Activated CD4-positive, alpha-beta T cell treated with anti-CD3 and anti-CD28 coated beads, Interleukin-2, Interleukin-4, amounts not matched to agents 100 ng/mL and 50 ng/mL, durations not matched to agents 16 hours and 8 hours (primary cell): ENCODE data around the gene SCN11A.
"Not testable (repeated sequence)": the region's sequence is repeated elsewhere in the genome, so short reads cannot be mapped to it uniquely, and the experiment has no call there.

Experiments used
- DNase-seq: peaks from one replicate; pipeline ENCODE4 v3.0.0-alpha.2; 2020; ENCODE audit warnings: low spot score

Gene SCN11A

DNA sequence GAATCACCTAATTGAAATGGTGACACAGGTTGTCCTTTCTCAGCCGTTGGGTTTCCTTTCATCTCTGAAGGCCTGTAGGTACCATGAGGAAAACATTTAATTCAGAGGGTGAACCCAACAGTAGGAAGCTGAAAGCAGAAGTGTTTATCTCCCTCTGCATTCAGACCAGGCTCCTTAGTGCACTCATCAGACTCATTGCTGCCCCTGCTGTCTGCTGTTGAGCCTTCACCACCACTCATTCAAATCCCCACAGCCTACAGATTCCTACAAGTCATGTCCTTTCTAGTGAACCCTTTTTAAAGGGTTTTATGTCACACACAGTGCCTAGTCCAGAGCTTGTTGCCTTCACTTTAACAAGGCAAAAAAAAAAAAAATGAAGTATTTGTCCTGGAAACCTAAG is 13.5 kb upstream of the SCN11A start:
- DNase-seq, result peak; percentile 56

GRCh38 chr3:39064646-39065045 is 12.9 kb upstream of the SCN11A start:
- no peak for DNase-seq

DNA sequence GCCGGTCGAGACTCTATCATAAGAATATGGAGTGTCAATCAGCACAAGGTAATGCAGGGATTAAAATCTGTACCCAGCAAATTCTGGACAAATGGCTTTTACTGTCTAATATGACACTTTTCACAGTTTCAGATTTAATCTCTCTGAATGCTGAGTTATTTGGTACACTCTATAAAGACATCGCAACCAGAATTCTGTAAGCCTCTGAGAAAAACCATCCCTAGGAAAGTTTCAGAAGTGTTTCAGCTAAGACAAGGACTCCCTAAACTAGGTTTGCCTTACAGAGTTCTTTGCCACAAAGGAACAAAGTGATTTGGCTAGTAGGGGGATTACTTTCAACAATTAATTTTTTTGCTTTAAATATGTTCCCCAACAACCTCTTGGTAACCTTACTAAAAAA is 11.4 kb upstream of the SCN11A start:
- peak; percentile 46 for DNase-seq

- no peak for DNase-seq
Observed at GRCh38 chr3:39062180-39062579, 10.4 kb upstream of the SCN11A start.

DNA sequence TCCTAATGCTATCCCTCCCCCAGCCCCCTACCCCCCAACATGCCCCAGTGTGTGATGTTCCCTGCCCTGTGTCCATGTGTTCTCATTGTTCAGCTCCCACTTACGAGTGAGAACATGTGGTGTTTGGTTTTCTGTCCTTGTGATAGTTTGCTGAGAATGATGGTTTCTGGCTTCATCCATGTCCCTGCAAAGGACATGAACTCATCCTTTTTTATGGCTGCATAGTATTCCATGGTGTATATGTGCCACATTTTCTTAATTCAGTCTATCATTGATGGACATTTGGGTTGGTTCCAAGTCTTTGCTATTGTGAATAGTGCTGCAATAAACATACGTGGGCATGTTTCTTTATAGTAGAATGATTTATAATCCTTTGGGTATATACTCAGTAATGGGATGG is 9.5 kb upstream of the SCN11A start:
- not testable (repeated sequence) for DNase-seq

- peak; percentile 19 for DNase-seq
Observed at GRCh38 chr3:39056151-39056550, 4.4 kb upstream of the SCN11A start.

DNA sequence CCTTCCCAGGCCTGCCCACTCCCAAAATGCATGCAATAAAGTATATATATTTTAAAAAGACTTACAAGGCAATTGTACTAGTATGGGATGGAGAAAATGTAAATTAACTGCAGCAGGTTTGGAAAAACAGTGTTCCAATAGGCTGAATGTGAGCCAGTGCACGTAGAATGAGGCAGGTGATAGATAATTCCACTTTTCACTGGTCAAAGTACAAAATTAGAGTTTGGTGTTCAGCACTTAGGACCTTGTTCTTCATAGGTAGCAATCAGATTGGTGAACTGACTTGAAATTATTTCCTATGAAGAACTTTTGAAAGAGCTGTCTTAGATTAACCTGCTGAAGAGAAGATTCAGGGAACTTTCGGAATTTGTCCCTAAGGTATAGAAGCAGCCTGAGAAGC is 2.0 kb upstream of the SCN11A start:
- no peak for DNase-seq

- DNase-seq, result no peak
Observed at GRCh38 chr3:39052583-39052982, 839 bp upstream of the SCN11A start.

GRCh38 chr3:39050029-39050428 is 1.7 kb downstream of the SCN11A start:
- no peak for DNase-seq

DNA sequence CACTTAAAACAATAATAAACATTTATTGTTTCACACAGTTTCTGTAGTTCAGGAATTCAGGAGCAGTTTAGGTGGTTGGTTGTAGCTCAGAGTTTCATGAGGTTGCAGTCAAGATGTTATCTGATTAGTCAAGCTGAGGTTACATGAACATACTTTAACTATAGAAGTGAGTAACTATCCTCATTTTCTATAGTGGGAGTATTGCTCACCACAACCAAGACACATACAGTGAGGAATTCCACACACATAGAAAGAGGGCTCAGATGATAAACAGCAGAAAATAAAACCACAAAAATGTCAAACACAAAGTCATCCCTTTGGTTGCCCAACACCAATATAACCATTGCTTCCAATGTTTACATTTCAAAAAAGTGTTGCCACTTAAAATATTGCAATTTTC is 13.6 kb downstream of the SCN11A start:
- no peak for DNase-seq

DNA sequence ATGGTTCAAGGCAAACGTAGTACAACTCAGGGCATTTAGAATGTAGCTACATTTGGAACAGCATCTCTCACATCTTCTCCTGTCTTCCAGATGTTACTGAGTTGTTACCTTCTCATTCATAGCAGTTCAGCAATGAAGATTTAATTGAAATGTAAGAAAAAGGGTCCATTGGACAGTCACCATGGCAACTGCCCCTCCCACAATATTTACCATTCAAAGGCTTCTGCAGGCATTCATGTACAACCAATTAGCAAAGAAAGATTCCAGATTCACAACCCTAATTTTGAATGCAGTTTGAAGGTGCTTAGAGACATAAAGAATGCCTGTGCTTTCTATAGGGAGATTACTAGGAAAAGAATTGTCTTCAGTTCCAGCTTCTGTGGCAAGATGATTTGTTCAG is 22.2 kb downstream of the SCN11A start:
- no peak for DNase-seq

DNA sequence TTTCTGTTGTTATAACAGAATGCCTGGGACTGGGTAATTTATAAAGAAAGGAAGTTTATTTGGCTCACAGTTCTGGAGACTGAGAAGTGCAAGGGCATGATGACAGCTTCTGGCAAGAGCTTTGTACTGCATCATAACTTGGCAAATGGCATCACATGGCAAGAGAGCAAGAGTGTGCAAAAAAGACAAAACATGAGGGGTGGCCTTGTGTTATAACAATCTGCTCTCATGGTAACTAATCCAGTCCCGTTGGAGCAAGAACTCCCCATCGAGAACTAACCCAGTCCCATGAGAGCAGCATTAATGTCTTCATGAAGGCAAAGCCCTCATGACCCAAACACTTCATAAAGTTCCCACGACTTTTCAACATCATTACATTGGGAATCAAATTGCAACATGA is 23.2 kb downstream of the SCN11A start:
- no peak for DNase-seq

DNA sequence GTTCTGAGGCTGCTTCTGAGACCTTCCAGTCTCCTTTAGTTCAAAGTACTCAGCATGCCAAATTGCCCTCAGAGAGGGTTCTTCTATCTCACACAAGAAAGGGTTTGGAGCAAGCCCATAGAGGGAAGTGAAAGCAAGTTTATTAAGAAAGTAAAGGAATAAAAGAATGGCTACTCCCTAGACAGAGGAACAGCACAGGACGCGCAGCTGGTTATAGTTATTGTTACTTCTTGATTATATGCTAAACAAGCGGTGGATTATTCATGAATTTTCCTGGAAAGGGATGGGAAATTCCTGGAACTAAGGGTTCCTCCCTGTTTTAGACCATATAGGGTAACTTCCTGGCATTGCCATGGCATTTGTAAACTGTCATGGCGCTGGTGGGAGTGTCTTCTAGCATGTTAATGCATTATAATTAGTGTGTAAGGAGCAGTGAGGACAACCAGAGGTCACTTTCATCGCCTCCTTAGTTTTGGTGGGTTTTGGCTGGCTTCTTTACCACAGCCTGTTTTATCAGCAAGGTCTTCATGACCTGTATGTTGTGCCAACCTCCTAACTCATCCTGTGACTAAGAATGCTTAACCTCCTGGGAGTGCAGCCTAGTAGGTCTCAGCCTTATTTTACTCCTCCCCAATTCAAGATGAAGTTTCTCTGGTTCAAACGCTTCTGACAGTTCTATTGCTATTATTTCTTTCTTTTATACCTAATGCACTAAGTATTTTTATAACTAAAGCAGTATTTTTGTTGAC is 26.3 kb downstream of the SCN11A start:
- peak; percentile 8 for DNase-seq

- DNase-seq, result no peak
Observed at GRCh38 chr3:39024497-39024896, 27.2 kb downstream of the SCN11A start.

DNA sequence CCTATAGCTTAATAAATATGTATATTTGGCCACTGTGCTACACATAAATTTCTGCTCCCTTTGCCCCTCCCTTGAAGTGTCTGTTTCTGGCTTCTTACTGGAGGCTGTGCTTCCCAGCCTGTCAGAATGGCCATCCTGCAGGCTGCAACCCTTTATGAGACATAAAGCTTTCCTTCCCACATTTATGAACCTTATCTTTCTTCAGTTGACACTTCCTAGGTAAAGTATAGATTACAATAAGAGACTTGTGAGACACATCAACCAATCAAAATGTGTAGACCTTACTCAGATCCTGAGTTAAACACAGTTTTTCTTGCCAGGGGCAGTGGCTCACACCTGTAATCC is 29.5 kb downstream of the SCN11A start:
- no peak for DNase-seq

DNA sequence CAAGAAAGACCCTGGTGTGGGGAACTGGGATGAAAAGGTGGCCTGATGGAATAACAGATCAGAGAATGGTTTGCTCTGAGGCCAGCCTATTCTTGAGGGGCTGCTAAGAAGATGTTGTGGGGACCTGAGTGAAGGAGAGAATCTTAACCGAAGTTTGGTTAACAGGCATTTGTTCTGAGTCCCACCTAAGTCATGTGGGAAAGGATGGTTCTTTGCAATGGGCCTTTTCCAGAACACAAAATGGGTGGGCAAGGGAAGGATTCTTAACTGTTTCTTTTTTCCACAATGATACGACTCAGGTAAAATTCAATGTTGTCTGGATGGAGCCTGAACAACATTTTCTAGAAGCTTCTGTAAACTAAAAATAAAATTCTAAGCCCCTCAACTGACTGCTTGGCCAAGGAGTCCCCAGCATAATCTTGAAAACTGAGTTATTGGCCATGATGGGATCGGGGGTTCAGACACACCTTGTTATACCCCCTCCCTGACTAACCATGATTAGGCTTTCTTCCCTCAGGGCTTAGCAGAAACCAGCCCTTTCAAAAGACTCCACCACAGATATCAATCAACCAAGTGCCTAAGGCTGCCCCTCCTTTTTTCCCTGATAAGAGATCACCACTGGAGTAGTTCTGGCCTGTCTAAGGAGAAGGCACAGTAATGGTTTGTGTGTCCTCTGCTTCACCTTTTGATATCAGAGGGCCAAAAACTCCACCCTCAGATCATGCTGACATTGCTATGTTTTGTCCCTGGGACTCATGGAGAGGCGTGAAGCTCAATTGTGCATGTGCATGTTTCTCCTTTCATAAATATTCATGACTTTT is 30.1 kb downstream of the SCN11A start:
- no peak for DNase-seq

DNA sequence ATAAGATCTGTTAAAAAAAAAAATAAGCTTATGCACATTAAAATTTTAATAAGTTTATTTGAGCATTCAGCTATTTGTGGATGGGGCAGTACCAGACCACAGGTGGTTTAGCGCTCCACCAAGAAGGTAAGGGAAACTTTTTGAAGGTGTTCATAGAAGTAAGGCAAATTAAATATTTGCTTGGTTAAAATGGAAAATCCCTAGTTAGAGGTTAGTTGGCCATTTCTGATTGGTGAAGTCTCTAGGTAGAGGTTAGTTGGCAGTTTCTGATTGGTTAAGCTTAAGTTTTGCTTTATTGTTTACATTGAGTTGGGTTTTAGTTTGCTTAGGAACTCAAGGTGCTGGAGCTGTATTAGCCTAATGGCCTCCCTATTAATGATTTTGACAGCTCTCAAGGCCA is 30.7 kb downstream of the SCN11A start:
- no peak for DNase-seq

GRCh38 chr3:39019299-39019698 is 32.4 kb downstream of the SCN11A start:
- no peak for DNase-seq

DNA sequence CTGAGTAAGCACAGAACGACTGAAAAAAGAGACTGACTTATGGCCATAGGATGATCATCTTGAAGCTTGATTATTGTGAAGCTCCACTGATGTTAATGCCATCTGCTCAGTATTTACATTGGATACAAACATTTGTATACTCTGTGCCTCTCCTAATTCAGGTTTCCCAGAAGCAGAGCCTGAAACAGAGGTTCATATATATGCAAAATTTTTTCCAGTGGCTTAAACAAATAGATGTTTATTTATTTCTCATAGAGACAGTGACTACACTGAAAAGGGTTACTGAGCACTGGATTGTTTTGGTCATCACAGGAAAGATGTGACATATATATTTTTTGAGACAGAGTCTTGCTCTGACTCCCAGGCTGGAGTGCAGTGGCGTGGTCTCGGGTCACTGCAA is 36.3 kb downstream of the SCN11A start:
- DNase-seq, result no peak

DNA sequence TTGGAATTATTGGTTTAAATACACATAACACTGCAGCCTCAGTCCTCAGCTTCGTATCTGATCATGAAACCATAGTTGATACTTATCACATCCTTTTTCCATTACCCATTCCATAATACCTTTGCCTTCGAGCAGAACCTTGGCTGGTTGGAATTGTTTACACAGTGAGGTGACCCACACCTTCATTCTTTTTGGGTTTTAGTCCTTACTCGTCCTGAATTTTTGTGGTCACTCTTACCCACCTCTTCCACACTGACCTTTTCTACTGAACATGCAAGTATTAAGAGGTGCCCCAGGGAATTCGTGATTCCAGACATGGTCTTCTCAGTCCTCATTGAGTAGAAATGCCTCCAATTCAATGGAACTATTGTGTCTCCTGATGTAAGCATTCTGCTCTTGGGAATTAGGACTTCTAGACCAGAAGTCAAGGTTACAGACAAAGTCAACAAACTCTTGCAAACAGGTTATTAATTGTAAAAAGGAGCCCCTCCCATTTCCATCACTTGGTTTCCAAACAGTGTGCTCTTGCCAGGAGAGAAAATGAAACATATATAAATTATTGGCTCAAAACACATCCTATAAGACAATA is 37.7 kb downstream of the SCN11A start:
- no peak for DNase-seq

- no peak for DNase-seq
Observed at GRCh38 chr3:39013289-39013688, 38.5 kb downstream of the SCN11A start.

DNA sequence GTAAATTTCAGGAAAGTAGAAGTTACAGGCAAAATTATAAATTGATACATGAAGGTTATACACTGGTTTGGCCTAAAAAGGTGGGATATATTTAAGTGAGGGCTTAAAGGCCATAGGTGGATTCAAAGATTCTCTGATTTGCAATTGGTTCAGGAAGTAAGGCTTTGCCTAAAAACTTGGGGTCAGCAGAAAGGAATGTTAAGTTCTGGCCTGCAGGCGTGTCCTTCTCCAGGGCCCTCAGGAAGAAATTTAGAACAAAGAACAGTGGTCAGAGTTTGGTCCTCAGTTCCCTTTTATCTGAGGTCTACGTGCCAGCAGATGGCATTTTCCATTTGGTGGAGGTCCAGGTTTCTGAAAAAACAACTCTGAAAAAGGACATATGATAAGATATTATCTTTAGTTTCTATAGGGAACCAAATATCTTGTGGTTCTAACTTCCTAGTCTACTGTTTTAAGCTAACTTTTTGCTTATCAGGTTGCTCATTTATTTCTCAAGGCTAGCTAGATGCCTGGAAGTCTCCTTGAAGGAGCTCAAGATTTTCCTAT is 40.5 kb downstream of the SCN11A start:
- DNase-seq, result no peak

- no peak for DNase-seq
Observed at GRCh38 chr3:39005295-39005694, 46.4 kb downstream of the SCN11A start.
